ENCODE results near the gene MYOM3.

Gene MYOM3

GRCh38 chr1:24124980-24125379 lies 13.0 kb upstream of the MYOM3 start:
- Histone ChIP-seq H3K27ac (ENCODE audit: low read depth in 2 of 2, low read length in 2 of 2) (no peak overlapping the region), H3K36me3 (ENCODE audit: control insufficient read depth in 2 of 2, insufficient read depth in 2 of 2, low read length in 2 of 2) (peaks cover 8 to 11% of the 10 kb centered on the region in 2 donors), H3K27me3 (ENCODE audit: control insufficient read depth in 2 of 2, insufficient read depth in 2 of 2, low read length in 2 of 2) (no peaks in the 10 kb centered on the region), H3K4me3 (ENCODE audit: low read length in 2 of 2) (no peak overlapping the region), H3K9ac (ENCODE audit: low read depth in 1 of 2, low read length in 2 of 2) (no peak overlapping the region), H3K4me1 (ENCODE audit: control insufficient read depth in 2 of 2, insufficient read depth in 2 of 2, low read length in 2 of 2) (peaks cover 6 to 15% of the 10 kb centered on the region in 2 donors), H3K9me3 (ENCODE audit: control insufficient read depth in 2 of 2, low read length in 2 of 2) (no peaks in the 10 kb centered on the region)

GRCh38 chr1:24123611-24124010 lies 11.7 kb upstream of the MYOM3 start:
- H3K27me3 ChIP-seq (ENCODE audit: control insufficient read depth in 2 of 2, insufficient read depth in 2 of 2, low read length in 2 of 2), result no peaks in the 10 kb centered on the region
- no peak overlapping the region for H3K9ac ChIP-seq (ENCODE audit: low read depth in 1 of 2, low read length in 2 of 2)
- no peak overlapping the region for H3K27ac ChIP-seq (ENCODE audit: low read depth in 2 of 2, low read length in 2 of 2)
- peaks cover 8 to 11% of the 10 kb centered on the region in 2 donors for H3K36me3 ChIP-seq (ENCODE audit: control insufficient read depth in 2 of 2, insufficient read depth in 2 of 2, low read length in 2 of 2)
- H3K9me3 ChIP-seq (ENCODE audit: control insufficient read depth in 2 of 2, low read length in 2 of 2), result no peaks in the 10 kb centered on the region
- peaks cover 19 to 28% of the 10 kb centered on the region in 2 donors for H3K4me1 ChIP-seq (ENCODE audit: control insufficient read depth in 2 of 2, insufficient read depth in 2 of 2, low read length in 2 of 2)
- H3K4me3 ChIP-seq (ENCODE audit: low read length in 2 of 2), result no peak overlapping the region

DNA sequence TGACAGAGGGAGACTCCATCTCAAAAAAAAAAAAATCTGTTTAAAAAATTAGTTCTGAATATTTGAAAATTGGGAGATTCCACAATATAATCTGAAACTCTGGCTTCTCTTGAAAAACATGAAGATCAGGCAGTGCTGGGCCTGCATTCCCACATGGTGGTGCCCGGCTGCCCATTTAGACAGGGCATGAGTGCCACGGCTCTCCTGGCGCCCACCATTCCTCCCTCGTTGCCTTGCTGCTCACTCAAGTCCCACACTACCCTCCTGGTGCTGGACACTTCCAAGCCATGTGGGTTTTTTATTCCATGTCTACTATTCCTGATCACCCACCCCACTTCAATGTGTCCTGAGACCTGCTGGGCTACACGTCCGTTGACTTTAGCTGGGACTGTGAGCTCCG lies 10.8 kb upstream of the MYOM3 start:
- Histone ChIP-seq H3K9ac (ENCODE audit: low read depth in 1 of 2, low read length in 2 of 2) (no peak overlapping the region), H3K27ac (ENCODE audit: low read depth in 2 of 2, low read length in 2 of 2) (no peak overlapping the region), H3K27me3 (ENCODE audit: control insufficient read depth in 2 of 2, insufficient read depth in 2 of 2, low read length in 2 of 2) (no peaks in the 10 kb centered on the region), H3K36me3 (ENCODE audit: control insufficient read depth in 2 of 2, insufficient read depth in 2 of 2, low read length in 2 of 2) (peaks cover 8 to 10% of the 10 kb centered on the region in 2 donors), H3K4me3 (ENCODE audit: low read length in 2 of 2) (no peak overlapping the region), H3K9me3 (ENCODE audit: control insufficient read depth in 2 of 2, low read length in 2 of 2) (no peaks in the 10 kb centered on the region), H3K4me1 (ENCODE audit: control insufficient read depth in 2 of 2, insufficient read depth in 2 of 2, low read length in 2 of 2) (peaks cover 23 to 33% of the 10 kb centered on the region in 2 donors)

DNA sequence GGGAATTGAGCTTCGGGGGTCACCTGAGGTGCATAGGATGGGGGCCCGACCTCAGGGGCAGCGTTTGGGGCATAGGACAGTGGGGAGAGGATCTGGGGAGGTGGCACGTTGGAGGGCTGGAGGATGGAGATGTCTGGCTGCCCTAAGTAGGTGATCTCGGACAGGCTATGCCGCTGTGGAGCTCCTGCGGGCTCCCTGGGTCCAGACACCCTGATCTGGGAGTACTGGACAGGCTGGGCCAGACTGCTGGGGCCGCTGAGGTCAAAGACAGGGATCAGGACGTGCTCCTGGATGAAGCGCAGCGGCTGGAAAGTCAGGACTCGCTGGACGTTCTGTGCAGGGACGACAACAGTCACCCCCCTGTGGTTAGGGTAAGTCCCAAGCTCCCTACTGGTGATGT lies 9.5 kb upstream of the MYOM3 start:
- H3K27me3 ChIP-seq (ENCODE audit: control insufficient read depth in 2 of 2, insufficient read depth in 2 of 2, low read length in 2 of 2), result no peaks in the 10 kb centered on the region
- peaks cover 23 to 44% of the 10 kb centered on the region in 2 donors for H3K4me1 ChIP-seq (ENCODE audit: control insufficient read depth in 2 of 2, insufficient read depth in 2 of 2, low read length in 2 of 2)
- H3K9me3 ChIP-seq (ENCODE audit: control insufficient read depth in 2 of 2, low read length in 2 of 2), result no peaks in the 10 kb centered on the region
- no peak overlapping the region for H3K4me3 ChIP-seq (ENCODE audit: low read length in 2 of 2)
- H3K27ac ChIP-seq (ENCODE audit: low read depth in 2 of 2, low read length in 2 of 2), result peak overlapping the region in 1 of 2 donors; percentile 90
- H3K9ac ChIP-seq (ENCODE audit: low read depth in 1 of 2, low read length in 2 of 2), result peak overlapping the region in 1 of 2 donors; percentile 61
- H3K36me3 ChIP-seq (ENCODE audit: control insufficient read depth in 2 of 2, insufficient read depth in 2 of 2, low read length in 2 of 2), result peaks cover 6 to 8% of the 10 kb centered on the region in 2 donors

DNA sequence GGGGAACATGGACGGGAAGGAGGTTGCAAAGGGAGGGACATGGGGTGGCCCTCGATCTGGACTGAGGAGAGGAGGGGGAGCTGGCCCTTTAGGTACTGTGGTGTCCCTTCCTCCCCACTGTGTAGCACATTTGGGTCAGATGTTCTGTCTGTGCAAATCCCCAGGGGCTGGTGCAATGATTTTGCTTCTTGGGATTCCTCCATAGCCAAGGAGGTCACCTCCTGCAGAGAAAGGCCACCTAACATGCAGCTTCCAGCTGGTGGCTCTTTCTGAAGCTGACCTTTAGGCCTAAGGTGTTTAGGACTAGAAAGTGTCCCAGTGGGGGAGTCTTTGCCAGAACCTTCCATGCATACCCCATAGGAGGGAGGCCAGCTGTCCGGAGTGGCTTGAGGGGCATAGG lies 9.0 kb upstream of the MYOM3 start:
- H3K36me3 ChIP-seq (ENCODE audit: control insufficient read depth in 2 of 2, insufficient read depth in 2 of 2, low read length in 2 of 2), result peaks cover 6% of the 10 kb centered on the region in 2 donors
- H3K4me1 ChIP-seq (ENCODE audit: control insufficient read depth in 2 of 2, insufficient read depth in 2 of 2, low read length in 2 of 2), result peaks cover 23 to 44% of the 10 kb centered on the region in 2 donors
- peak overlapping the region; percentile 87 to 90 for H3K27ac ChIP-seq (ENCODE audit: low read depth in 2 of 2, low read length in 2 of 2)
- H3K9me3 ChIP-seq (ENCODE audit: control insufficient read depth in 2 of 2, low read length in 2 of 2), result no peaks in the 10 kb centered on the region
- H3K27me3 ChIP-seq (ENCODE audit: control insufficient read depth in 2 of 2, insufficient read depth in 2 of 2, low read length in 2 of 2), result no peaks in the 10 kb centered on the region
- H3K9ac ChIP-seq (ENCODE audit: low read depth in 1 of 2, low read length in 2 of 2), result peak overlapping the region; percentile 24 to 61
- peak overlapping the region in 1 of 2 donors; percentile 37 for H3K4me3 ChIP-seq (ENCODE audit: low read length in 2 of 2)

- Histone ChIP-seq H3K9ac (ENCODE audit: low read depth in 1 of 2, low read length in 2 of 2) (peak overlapping the region; percentile 44 to 61), H3K4me3 (ENCODE audit: low read length in 2 of 2) (peak overlapping the region; percentile 37 to 40), H3K27ac (ENCODE audit: low read depth in 2 of 2, low read length in 2 of 2) (peak overlapping the region; percentile 87 to 90), H3K9me3 (ENCODE audit: control insufficient read depth in 2 of 2, low read length in 2 of 2) (no peaks in the 10 kb centered on the region), H3K27me3 (ENCODE audit: control insufficient read depth in 2 of 2, insufficient read depth in 2 of 2, low read length in 2 of 2) (no peaks in the 10 kb centered on the region), H3K4me1 (ENCODE audit: control insufficient read depth in 2 of 2, insufficient read depth in 2 of 2, low read length in 2 of 2) (peaks cover 23 to 44% of the 10 kb centered on the region in 2 donors), H3K36me3 (ENCODE audit: control insufficient read depth in 2 of 2, insufficient read depth in 2 of 2, low read length in 2 of 2) (peaks cover under 1 to 2% of the 10 kb centered on the region in 2 donors)
These were observed 8.2 kb upstream of the MYOM3 start for GRCh38 chr1:24119859-24120756.

- Histone ChIP-seq H3K4me3 (ENCODE audit: low read length in 2 of 2) (no peak overlapping the region), H3K4me1 (ENCODE audit: control insufficient read depth in 2 of 2, insufficient read depth in 2 of 2, low read length in 2 of 2) (peaks cover 23 to 44% of the 10 kb centered on the region in 2 donors), H3K9me3 (ENCODE audit: control insufficient read depth in 2 of 2, low read length in 2 of 2) (no peaks in the 10 kb centered on the region), H3K36me3 (ENCODE audit: control insufficient read depth in 2 of 2, insufficient read depth in 2 of 2, low read length in 2 of 2) (no peaks in the 10 kb centered on the region), H3K9ac (ENCODE audit: low read depth in 1 of 2, low read length in 2 of 2) (peak overlapping the region in 1 of 2 donors; percentile 61), H3K27ac (ENCODE audit: low read depth in 2 of 2, low read length in 2 of 2) (peak overlapping the region; percentile 87 to 90), H3K27me3 (ENCODE audit: control insufficient read depth in 2 of 2, insufficient read depth in 2 of 2, low read length in 2 of 2) (no peaks in the 10 kb centered on the region)
These were observed 7.5 kb upstream of the MYOM3 start for GRCh38 chr1:24119489-24119858.

DNA sequence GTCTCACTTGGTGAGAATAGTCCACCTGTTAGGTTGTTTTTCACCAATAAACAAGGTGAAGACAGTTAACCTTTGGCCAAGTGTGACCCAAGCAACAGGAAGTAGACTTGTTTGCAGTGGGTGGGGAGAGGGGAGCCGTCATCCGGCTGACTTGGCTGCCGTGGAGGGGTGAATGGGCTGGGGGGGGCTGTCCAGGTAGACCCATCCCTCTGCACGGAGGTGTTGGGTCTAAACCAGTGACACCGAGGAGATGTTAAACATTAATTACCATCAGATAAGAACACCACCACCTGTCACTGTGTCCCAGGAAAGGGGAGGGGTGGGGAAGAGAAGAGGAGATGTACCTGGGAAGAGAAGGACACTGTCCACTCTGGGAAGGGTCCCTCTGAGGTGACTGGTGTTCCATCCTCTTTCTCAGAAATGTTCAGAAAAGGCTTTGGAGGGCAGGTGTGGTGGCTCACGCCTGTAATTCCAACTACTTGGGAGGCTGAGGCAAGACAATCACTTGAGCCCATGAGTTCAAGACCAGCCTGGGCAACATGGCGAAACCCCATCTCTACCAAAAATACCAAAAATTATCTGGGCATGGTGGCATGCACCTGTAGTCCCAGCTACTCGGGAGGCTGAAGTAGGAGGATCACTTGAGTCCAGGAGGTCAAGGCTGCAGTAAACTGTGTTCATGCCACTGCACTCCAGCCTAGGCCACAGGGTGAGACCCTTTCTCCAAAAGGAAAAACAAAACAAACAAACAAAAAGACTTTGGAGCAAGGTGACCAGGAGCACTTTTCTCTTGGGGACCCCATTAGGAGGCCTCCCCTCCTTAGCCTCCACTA lies 6.7 kb upstream of the MYOM3 start:
- Histone ChIP-seq H3K36me3 (ENCODE audit: control insufficient read depth in 2 of 2, insufficient read depth in 2 of 2, low read length in 2 of 2) (no peaks in the 10 kb centered on the region), H3K4me3 (ENCODE audit: low read length in 2 of 2) (no peak overlapping the region), H3K4me1 (ENCODE audit: control insufficient read depth in 2 of 2, insufficient read depth in 2 of 2, low read length in 2 of 2) (peaks cover 23 to 45% of the 10 kb centered on the region in 2 donors), H3K27me3 (ENCODE audit: control insufficient read depth in 2 of 2, insufficient read depth in 2 of 2, low read length in 2 of 2) (no peaks in the 10 kb centered on the region), H3K9me3 (ENCODE audit: control insufficient read depth in 2 of 2, low read length in 2 of 2) (no peaks in the 10 kb centered on the region), H3K9ac (ENCODE audit: low read depth in 1 of 2, low read length in 2 of 2) (peak overlapping the region in 1 of 2 donors; percentile 61), H3K27ac (ENCODE audit: low read depth in 2 of 2, low read length in 2 of 2) (peak overlapping the region; percentile 87 to 90)

- Histone ChIP-seq H3K4me1 (ENCODE audit: control insufficient read depth in 2 of 2, insufficient read depth in 2 of 2, low read length in 2 of 2) (peaks cover 23 to 51% of the 10 kb centered on the region in 2 donors), H3K4me3 (ENCODE audit: low read length in 2 of 2) (no peak overlapping the region), H3K36me3 (ENCODE audit: control insufficient read depth in 2 of 2, insufficient read depth in 2 of 2, low read length in 2 of 2) (no peaks in the 10 kb centered on the region), H3K9ac (ENCODE audit: low read depth in 1 of 2, low read length in 2 of 2) (peak overlapping the region in 1 of 2 donors; percentile 38), H3K27ac (ENCODE audit: low read depth in 2 of 2, low read length in 2 of 2) (peak overlapping the region; percentile 87 to 90), H3K9me3 (ENCODE audit: control insufficient read depth in 2 of 2, low read length in 2 of 2) (no peaks in the 10 kb centered on the region), H3K27me3 (ENCODE audit: control insufficient read depth in 2 of 2, insufficient read depth in 2 of 2, low read length in 2 of 2) (no peaks in the 10 kb centered on the region)
These were observed 5.9 kb upstream of the MYOM3 start for GRCh38 chr1:24117722-24118409.
